NCI-H2171 (cell line): ENCODE measurements around the gene LBX1.

Source experiments
- DNase-seq: peaks from one replicate; lab custom pipeline; 2025; lab: John Stamatoyannopoulos, UW

LBX1 gene

GRCh38 chr10:101229266-101230182 lies at the start of gene LBX1:
Gene LBX1, minus strand, starts transcription at chr10:101229463. Its CDS starts 648 bp downstream, at chr10:101228815.
- no peak for DNase-seq

- DNase-seq, result no peak
These were observed 44.5 kb upstream of the LBX1 start for GRCh38 chr10:101273741-101274140.

GRCh38 chr10:101273330-101273729 lies 44.1 kb upstream of the LBX1 start:
- DNase-seq, result no peak

GRCh38 chr10:101272229-101272868 lies 43.1 kb upstream of the LBX1 start:
- peak; percentile 10 for DNase-seq

- no peak for DNase-seq
These were observed 41.5 kb upstream of the LBX1 start for GRCh38 chr10:101270763-101271162.

DNA sequence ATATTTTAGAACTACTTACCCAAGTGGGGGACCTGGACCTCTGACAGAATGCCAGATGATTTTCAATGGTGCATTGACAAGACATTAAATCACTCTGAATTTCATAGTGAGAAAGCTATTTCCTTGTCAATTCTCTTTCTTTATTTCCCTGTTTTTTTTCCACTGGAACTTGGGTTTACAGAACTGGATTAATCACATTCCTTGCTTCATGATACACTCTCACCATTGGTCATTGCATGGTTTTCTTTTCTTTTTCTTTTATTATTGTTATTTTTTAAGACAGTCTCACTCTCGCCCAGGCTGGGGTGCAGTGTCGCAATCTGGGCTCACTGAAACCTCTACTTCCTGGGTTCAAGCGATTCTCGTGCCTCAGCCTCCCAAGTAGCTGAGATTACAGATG lies 38.5 kb upstream of the LBX1 start:
- no peak for DNase-seq

DNA sequence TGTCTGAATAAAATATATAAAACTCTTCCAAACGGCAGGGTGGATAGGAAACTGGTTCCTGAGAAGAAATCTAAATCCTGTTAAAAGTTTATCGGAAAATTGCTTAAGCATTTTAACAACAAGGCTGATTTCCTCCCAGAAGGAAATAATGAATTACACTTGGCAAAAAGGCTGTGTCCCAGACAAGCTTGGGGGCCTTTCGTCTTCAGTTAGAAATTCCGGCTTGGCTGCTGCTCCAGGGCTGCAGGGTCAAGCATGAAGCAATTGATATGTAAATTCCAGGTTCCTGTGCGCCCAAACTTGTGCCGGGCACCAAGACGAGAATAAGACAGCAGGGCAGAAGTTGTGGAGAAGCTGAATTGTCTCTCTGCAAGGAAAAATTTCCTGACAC lies 38.0 kb upstream of the LBX1 start:
- DNase-seq, result no peak

- DNase-seq, result no peak
These were observed 37.4 kb upstream of the LBX1 start for GRCh38 chr10:101266381-101267289.

DNA sequence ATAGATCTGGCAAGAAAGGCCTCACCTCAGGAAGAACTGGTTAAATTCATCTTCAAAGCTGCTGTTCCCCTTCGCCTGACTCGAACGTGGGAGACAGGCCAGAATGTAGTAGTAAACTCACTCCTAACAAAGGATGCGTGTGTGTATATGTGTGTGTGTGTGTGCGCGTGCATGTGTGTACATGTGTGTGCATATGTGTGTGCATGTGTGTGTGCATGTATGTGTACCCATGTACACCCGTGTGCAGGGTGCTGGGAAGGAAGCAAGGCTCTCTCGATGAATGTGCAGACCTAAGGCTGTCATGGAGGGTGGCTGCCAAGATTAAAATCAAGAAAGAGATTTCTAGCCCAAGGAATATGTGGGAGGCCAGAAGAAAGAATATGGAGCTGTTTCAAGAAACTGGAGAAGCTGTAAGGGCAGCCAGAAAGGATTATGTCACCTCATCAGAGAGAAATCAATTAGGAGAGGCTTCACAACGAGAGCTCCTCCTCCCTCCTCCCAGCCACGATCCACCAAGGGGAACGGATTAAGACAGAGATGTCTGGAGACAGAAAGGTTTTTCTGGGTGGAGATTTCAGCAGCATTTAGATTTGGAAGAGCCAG lies 34.0 kb upstream of the LBX1 start:
- no peak for DNase-seq

GRCh38 chr10:101262147-101262546 lies 32.9 kb upstream of the LBX1 start:
- no peak for DNase-seq

DNA sequence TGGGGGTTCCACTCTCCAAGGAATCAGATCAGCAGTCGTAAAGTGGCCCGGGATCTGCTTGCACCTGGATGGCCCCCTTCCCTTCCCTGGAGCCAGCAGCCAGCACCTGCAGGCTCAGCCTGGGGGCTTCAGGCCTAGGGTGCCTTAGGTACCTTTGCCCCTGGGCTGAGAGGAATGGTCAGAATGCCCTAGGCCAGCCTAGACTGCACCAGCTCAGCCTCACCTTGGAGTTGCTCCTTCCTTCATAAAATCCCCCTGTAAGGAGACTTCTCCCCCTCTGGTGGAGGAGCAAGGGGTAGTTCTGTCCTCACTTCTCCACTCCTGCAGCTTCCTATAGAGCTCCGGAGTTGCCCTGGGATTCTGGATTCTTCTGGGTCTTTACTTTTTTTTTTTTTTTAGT lies 32.4 kb upstream of the LBX1 start:
- no peak for DNase-seq

GRCh38 chr10:101260764-101261481 lies 31.7 kb upstream of the LBX1 start:
- DNase-seq, result no peak

- no peak for DNase-seq
These were observed 29.1 kb upstream of the LBX1 start for GRCh38 chr10:101258179-101258885.

GRCh38 chr10:101257491-101257890 lies 28.2 kb upstream of the LBX1 start:
- DNase-seq, result no peak

- DNase-seq, result no peak
These were observed 27.8 kb upstream of the LBX1 start for GRCh38 chr10:101257084-101257483.

DNA sequence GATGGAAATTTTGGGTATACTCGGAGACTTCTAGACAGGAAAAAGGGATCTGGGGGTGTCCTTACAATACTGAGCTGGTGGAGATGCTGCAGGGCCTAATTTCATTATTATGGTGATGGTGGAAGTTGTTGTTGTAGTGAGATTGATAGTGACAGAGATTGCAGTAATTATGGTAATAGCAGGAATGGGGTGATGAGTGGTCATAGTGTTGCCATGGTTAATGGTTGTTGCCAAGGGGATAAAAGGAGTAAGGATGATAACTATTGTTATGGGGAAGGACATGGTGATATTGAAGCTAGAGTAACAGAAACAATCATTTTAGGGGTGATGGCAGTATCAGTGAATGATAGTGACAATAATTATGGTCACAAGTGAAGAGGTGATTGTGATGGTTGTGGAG lies 27.1 kb upstream of the LBX1 start:
- DNase-seq, result no peak

DNA sequence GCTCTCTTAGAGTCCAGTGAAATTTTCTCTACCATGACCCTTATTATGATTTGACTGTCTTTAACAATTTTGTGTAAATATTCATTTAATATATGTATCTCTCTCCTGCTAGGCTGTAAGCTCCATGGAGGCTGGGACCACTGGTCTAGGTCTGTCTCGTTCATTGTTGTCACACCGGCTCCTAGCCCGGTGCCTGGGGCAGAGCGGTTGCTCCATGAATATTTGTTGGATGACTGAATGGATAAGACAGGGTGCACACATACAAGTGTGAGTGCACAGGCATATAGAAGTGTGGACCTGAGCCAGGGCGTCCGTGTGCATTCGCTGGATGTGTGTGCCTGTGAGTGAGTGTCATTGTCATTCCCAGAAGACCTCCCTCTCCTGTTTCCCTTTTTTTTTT lies 20.9 kb upstream of the LBX1 start:
- DNase-seq, result no peak

GRCh38 chr10:101249171-101249581 lies 19.9 kb upstream of the LBX1 start:
- no peak for DNase-seq

- DNase-seq, result no peak
These were observed 17.4 kb upstream of the LBX1 start for GRCh38 chr10:101246639-101247038.

- DNase-seq, result no peak
These were observed 15.2 kb upstream of the LBX1 start for GRCh38 chr10:101244321-101245050.
